PC-9 (cell line): ENCODE measurements around the gene MPC1.

ENCODE experiments used
- EZH2 ChIP-seq: fragments of 200-600 bp; sonication (generic); IDR thresholded peaks from 2 replicates; pipeline ENCODE4 v1.8.0; 2017; ENCODE audit warnings: antibody characterized with exemption, low read depth
- TF ChIP-seq, protein P1 (sequence below): fragments of 200-600 bp; sonication (generic); conservative IDR thresholded peaks from 2 replicates; pipeline ENCODE4 v1.6.1; 2017; ENCODE audit warnings: mixed run types, antibody characterized with exemption, mild to moderate bottlenecking, moderate library complexity

DNA sequence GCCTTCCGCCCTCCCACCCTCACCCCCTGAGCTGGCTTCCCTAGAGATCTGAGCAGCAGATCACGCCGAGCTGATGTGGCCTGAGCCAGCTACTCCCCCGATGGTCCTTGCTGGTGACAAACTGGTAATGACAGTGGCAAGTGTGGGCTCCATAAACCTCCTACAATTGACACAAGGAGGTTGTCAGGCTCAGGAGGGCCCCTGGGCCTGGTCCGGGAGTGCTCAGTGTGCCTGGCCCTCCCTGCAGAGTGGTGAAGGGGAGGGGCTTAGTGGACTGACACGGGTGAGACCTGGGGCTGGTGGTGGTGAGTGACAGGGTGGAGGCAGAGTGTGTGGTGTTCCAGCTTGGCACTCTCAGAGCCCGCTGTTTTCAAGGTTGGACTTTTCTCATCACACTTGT is 22.6 kb upstream of the MPC1 start:
- TF ChIP-seq, protein P1, sequence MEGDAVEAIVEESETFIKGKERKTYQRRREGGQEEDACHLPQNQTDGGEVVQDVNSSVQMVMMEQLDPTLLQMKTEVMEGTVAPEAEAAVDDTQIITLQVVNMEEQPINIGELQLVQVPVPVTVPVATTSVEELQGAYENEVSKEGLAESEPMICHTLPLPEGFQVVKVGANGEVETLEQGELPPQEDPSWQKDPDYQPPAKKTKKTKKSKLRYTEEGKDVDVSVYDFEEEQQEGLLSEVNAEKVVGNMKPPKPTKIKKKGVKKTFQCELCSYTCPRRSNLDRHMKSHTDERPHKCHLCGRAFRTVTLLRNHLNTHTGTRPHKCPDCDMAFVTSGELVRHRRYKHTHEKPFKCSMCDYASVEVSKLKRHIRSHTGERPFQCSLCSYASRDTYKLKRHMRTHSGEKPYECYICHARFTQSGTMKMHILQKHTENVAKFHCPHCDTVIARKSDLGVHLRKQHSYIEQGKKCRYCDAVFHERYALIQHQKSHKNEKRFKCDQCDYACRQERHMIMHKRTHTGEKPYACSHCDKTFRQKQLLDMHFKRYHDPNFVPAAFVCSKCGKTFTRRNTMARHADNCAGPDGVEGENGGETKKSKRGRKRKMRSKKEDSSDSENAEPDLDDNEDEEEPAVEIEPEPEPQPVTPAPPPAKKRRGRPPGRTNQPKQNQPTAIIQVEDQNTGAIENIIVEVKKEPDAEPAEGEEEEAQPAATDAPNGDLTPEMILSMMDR, result no peak
- TF ChIP-seq EZH2, result no peak
